SU-DHL-6 (cell line): ENCODE data around the gene GPC3.

Experiments
- H2AFZ ChIP-seq: fragments of 200-600 bp; sonication (generic); 2 replicates; pipeline ENCODE4 v1.6.1; 2014; ENCODE audit warnings: low read depth, mild to moderate bottlenecking, moderate library complexity, mixed read lengths, antibody characterized with exemption, low read length; ENCODE audit not compliant: severe bottlenecking
- H3F3A ChIP-seq: fragments of 200-600 bp; shearing (Covaris generic); 2 replicates; pipeline ENCODE4 v1.6.0; 2016; ENCODE audit warnings: antibody characterized with exemption, mild to moderate bottlenecking; ENCODE audit not compliant: insufficient read depth
- H3K27ac ChIP-seq: fragments of 200-600 bp; sonication (generic); 2 replicates; pipeline ENCODE4 v1.5.1; 2016; ENCODE audit warnings: low read depth, mild to moderate bottlenecking, low read length, moderate library complexity, mixed read lengths
- H3K27me3 ChIP-seq: fragments of 200-600 bp; sonication (generic), shearing (Covaris generic); 2 replicates; pipeline ENCODE4 v1.6.0; 2014; ENCODE audit warnings: mild to moderate bottlenecking, low read length
- H3K36me3 ChIP-seq: fragments of 200-600 bp; sonication (generic); 2 replicates; pipeline ENCODE4 v1.6.1; 2014; ENCODE audit warnings: mild to moderate bottlenecking, low read length, mixed read lengths
- H3K4me2 ChIP-seq: fragments of 300-600, 200-600 bp; shearing (Covaris generic), sonication (generic); 2 replicates; pipeline ENCODE4 v1.6.0; 2014; ENCODE audit warnings: low read length, low read depth, mild to moderate bottlenecking; ENCODE audit not compliant: poor library complexity, severe bottlenecking
- H3K4me3 ChIP-seq: fragments of 200-600 bp; sonication (generic); 2 replicates; pipeline ENCODE4 v1.5.1; 2014; ENCODE audit warnings: antibody characterized with exemption, low read length, mild to moderate bottlenecking, mixed read lengths; ENCODE audit not compliant: insufficient read depth, poor library complexity, severe bottlenecking
- H3K79me2 ChIP-seq: fragments of 200-600 bp; sonication (generic); 2 replicates; pipeline ENCODE4 v1.6.1; 2014; ENCODE audit warnings: mild to moderate bottlenecking, low read length, moderate library complexity; ENCODE audit not compliant: insufficient read depth
- H3K9ac ChIP-seq: fragments of 200-600 bp; sonication (generic); 2 replicates; pipeline ENCODE4 v1.7.0; 2014; ENCODE audit warnings: mild to moderate bottlenecking, low read length
- H3K9me2 ChIP-seq: fragments of 200-600 bp; sonication (generic); replicated peaks from 2 replicates; pipeline ENCODE4 v1.6.1; 2014; ENCODE audit warnings: low read length; ENCODE audit not compliant: insufficient read depth
- H3K9me3 ChIP-seq: fragments of 200-600 bp; sonication (generic); 2 replicates; pipeline ENCODE4 v1.6.1; 2014; ENCODE audit warnings: low read length, mixed read lengths; ENCODE audit not compliant: insufficient read depth
- H4K20me1 ChIP-seq: fragments of 200-600 bp; sonication (generic); 2 replicates; pipeline ENCODE4 v1.6.1; 2014; ENCODE audit warnings: low read depth, mild to moderate bottlenecking, antibody characterized with exemption, low read length, moderate library complexity, mixed read lengths
- CTCF ChIP-seq: fragments of 200-600 bp; sonication (generic); IDR thresholded peaks from one replicate; pipeline ENCODE4 v1.5.1; 2017; ENCODE audit warnings: antibody characterized with exemption, mild to moderate bottlenecking, low read length, moderate library complexity; ENCODE audit not compliant: insufficient read depth, poor library complexity, severe bottlenecking
- EZH2phosphoT487 ChIP-seq: fragments of 200-600 bp; sonication (generic), shearing (Covaris generic); conservative IDR thresholded peaks from 2 replicates; pipeline ENCODE4 v1.6.1; 2018; ENCODE audit warnings: mild to moderate bottlenecking, antibody characterized with exemption, low read length, moderate library complexity, mixed read lengths

GPC3 gene

GRCh38 chrX:133958997-133959688 is 26.3 kb downstream of the GPC3 start:
- Histone ChIP-seq H3K4me2 (no peak overlapping the region), H3K9me3 (no peaks in the 10 kb centered on the region), H3K27me3 (no peaks in the 10 kb centered on the region), H4K20me1 (no peaks in the 10 kb centered on the region), H3K9ac (no peak overlapping the region), H3K27ac (no peak overlapping the region), H3K79me2 (no peaks in the 10 kb centered on the region), H3K4me3 (no peak overlapping the region), H3K9me2 (no peaks in the 10 kb centered on the region), H2AFZ (no peak overlapping the region), H3F3A (no peaks in the 10 kb centered on the region), H3K36me3 (no peaks in the 10 kb centered on the region)
- TF ChIP-seq CTCF: no peak
- no peak for TF ChIP-seq EZH2phosphoT487

GRCh38 chrX:133956570-133957340 is 28.6 kb downstream of the GPC3 start:
- TF ChIP-seq CTCF: no peak
- TF ChIP-seq EZH2phosphoT487: no peak
- Histone ChIP-seq H3K4me2 (no peak overlapping the region), H3K36me3 (no peaks in the 10 kb centered on the region), H3K4me3 (no peak overlapping the region), H3F3A (no peaks in the 10 kb centered on the region), H3K27ac (no peak overlapping the region), H3K27me3 (no peaks in the 10 kb centered on the region), H3K9me3 (no peaks in the 10 kb centered on the region), H4K20me1 (no peaks in the 10 kb centered on the region), H3K9me2 (no peaks in the 10 kb centered on the region), H2AFZ (no peak overlapping the region), H3K79me2 (no peaks in the 10 kb centered on the region), H3K9ac (no peak overlapping the region)

- TF ChIP-seq EZH2phosphoT487 (no peak), CTCF (no peak)
- H3K9ac ChIP-seq: no peak overlapping the region
- H3K9me2 ChIP-seq: no peaks in the 10 kb centered on the region
- H4K20me1 ChIP-seq: no peaks in the 10 kb centered on the region
- no peaks in the 10 kb centered on the region for H3K27me3 ChIP-seq
- no peaks in the 10 kb centered on the region for H3F3A ChIP-seq
- no peak overlapping the region for H2AFZ ChIP-seq
- H3K79me2 ChIP-seq: no peaks in the 10 kb centered on the region
- no peak overlapping the region for H3K4me2 ChIP-seq
- no peak overlapping the region for H3K27ac ChIP-seq
- H3K9me3 ChIP-seq: no peaks in the 10 kb centered on the region
- no peaks in the 10 kb centered on the region for H3K36me3 ChIP-seq
- H3K4me3 ChIP-seq: no peak overlapping the region
Measured at GRCh38 chrX:133953785-133954355, 31.5 kb downstream of the GPC3 start.
